ENCODE measurements around the gene SAFB. TPM values are rescaled to one million over a fixed set of nuclear protein-coding genes. Genes with fewer than 3 reads are reported as not detected.

SAFB gene
- total RNA-seq, 2 donors from 2014 or later: 49.8 to 244 TPM

GRCh38 chr19:5652261-5652660, 29.4 kb downstream of the SAFB start:
- no peak overlapping the region for H3K4me3 ChIP-seq
- H3K27me3 ChIP-seq: no peaks in the 10 kb centered on the region
- WGBS, 2 donors: 90 to 93% methylated on average over 9 to 10 of the region's 10 CpGs
- ATAC-seq (no peak), DNase-seq (no peak)
- peaks cover 20 to 55% of the 10 kb centered on the region in 2 donors for H3K36me3 ChIP-seq (replicated peaks in 1 of 2; ENCODE audit: insufficient read depth in 1 of 2, low read depth in 2 of 2)
- no peak overlapping the region for H3K27ac ChIP-seq
- H3K4me1 ChIP-seq: no peaks in the 10 kb centered on the region
- no peaks in the 10 kb centered on the region for H3K9me3 ChIP-seq
- TF ChIP-seq POLR2A (IDR thresholded peaks at IDR 0.05) (no peak), CTCF (IDR thresholded peaks at IDR 0.05) (no peak)
- intact Hi-C loops (cut with DNase I): no loop called here

- intact Hi-C loops (cut with DNase I): no loop called here
- H3K27me3 ChIP-seq: no peaks in the 10 kb centered on the region
- 90 to 93% methylated on average over 5 of the region's 5 CpGs for WGBS, 2 donors
- H3K4me3 ChIP-seq: no peak overlapping the region
- no peak for DNase-seq
- H3K9me3 ChIP-seq: no peaks in the 10 kb centered on the region
- H3K27ac ChIP-seq: no peak overlapping the region
- H3K36me3 ChIP-seq (replicated peaks in 1 of 2; ENCODE audit: insufficient read depth in 1 of 2, low read depth in 2 of 2): peaks cover 16 to 56% of the 10 kb centered on the region in 2 donors
- H3K4me1 ChIP-seq: no peaks in the 10 kb centered on the region
- ATAC-seq: no peak
- TF ChIP-seq CTCF (IDR thresholded peaks at IDR 0.05): no peak
- no peak for TF ChIP-seq POLR2A (IDR thresholded peaks at IDR 0.05)
Measured at GRCh38 chr19:5654931-5655330, 32.0 kb downstream of the SAFB start.

DNA sequence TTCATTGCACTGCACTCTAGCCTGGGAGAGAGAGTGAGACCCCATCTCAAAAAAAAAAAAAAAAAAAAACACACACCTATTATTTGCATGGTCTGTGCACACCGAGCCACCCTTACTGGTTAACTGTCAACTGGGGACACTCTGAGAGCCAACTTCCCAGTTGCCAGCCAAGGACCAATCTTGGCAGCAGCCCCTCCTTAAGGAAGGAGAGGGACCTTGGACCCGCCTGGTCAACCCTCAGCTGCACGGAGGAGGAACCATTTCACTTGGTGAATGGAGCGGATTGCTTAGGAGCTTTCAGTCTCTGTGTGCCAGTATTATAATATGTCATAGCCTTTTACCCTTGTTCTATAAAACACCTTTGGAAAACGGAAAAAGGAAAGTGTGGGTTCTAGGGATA, 32.5 kb downstream of the SAFB start:
- no peaks in the 10 kb centered on the region for H3K4me1 ChIP-seq
- no peak overlapping the region for H3K4me3 ChIP-seq
- H3K27me3 ChIP-seq: no peaks in the 10 kb centered on the region
- no peak overlapping the region for H3K27ac ChIP-seq
- intact Hi-C loops (cut with DNase I): no loop called here
- DNase-seq (no peak), ATAC-seq (no peak)
- 50 to 83% methylated on average over 5 of the region's 5 CpGs for WGBS, 2 donors
- no peaks in the 10 kb centered on the region for H3K9me3 ChIP-seq
- TF ChIP-seq POLR2A (IDR thresholded peaks at IDR 0.05): no peak
- TF ChIP-seq CTCF (IDR thresholded peaks at IDR 0.05): no peak
- peaks cover 13 to 51% of the 10 kb centered on the region in 2 donors for H3K36me3 ChIP-seq (replicated peaks in 1 of 2; ENCODE audit: insufficient read depth in 1 of 2, low read depth in 2 of 2)

GRCh38 chr19:5661483-5661882, 38.6 kb downstream of the SAFB start:
- DNase-seq: no peak
- intact Hi-C loops (cut with DNase I): no loop called here
- WGBS, 2 donors: 96 to 98% methylated on average over 32 to 37 of the region's 42 CpGs
- Histone ChIP-seq H3K4me3 (no peak overlapping the region), H3K36me3 (replicated peaks in 1 of 2; ENCODE audit: insufficient read depth in 1 of 2, low read depth in 2 of 2) (peaks cover 20 to 62% of the 10 kb centered on the region in 2 donors), H3K27ac (no peak overlapping the region), H3K4me1 (no peaks in the 10 kb centered on the region), H3K27me3 (no peaks in the 10 kb centered on the region), H3K9me3 (no peaks in the 10 kb centered on the region)
- no peak for ATAC-seq
- no peak for TF ChIP-seq CTCF (IDR thresholded peaks at IDR 0.05)
- TF ChIP-seq POLR2A (IDR thresholded peaks at IDR 0.05): no peak

GRCh38 chr19:5663904-5664303, 41.0 kb downstream of the SAFB start:
- Histone ChIP-seq H3K27me3 (no peaks in the 10 kb centered on the region), H3K27ac (no peak overlapping the region), H3K4me3 (no peak overlapping the region), H3K9me3 (no peaks in the 10 kb centered on the region), H3K4me1 (no peaks in the 10 kb centered on the region), H3K36me3 (replicated peaks in 1 of 2; ENCODE audit: insufficient read depth in 1 of 2, low read depth in 2 of 2) (peaks cover 28 to 64% of the 10 kb centered on the region in 2 donors)
- intact Hi-C loops (cut with DNase I): no loop called here
- no peak for ATAC-seq
- TF ChIP-seq POLR2A (IDR thresholded peaks at IDR 0.05) (no peak), CTCF (IDR thresholded peaks at IDR 0.05) (no peak)
- no peak for DNase-seq
- WGBS, 2 donors: 88 to 91% methylated on average over 13 to 17 of the region's 17 CpGs

Measured in body of pancreas (tissue), 4 donors.